ENCODE measurements around the gene MALRD1.

Gene MALRD1

GRCh38 chr10:19408924-19409323 lies 360.3 kb downstream of the MALRD1 start:
- no peak for DNase-seq

GRCh38 chr10:19411119-19411518 lies 362.5 kb downstream of the MALRD1 start:
- no peak for DNase-seq

- no peak for DNase-seq
Measured at GRCh38 chr10:19412531-19412930, 363.9 kb downstream of the MALRD1 start.

- DNase-seq: no peak
Measured at GRCh38 chr10:19416164-19416563, 367.6 kb downstream of the MALRD1 start.

GRCh38 chr10:19417740-19418139 lies 369.1 kb downstream of the MALRD1 start:
- no peak for DNase-seq

- no peak for DNase-seq
Measured at GRCh38 chr10:19421674-19422073, 373.1 kb downstream of the MALRD1 start.

GRCh38 chr10:19426034-19426433 lies 377.4 kb downstream of the MALRD1 start:
- no peak for DNase-seq

- no peak for DNase-seq
Measured at GRCh38 chr10:19431622-19432351, 383.2 kb downstream of the MALRD1 start.

GRCh38 chr10:19449860-19450259 lies 401.3 kb downstream of the MALRD1 start:
- no peak for DNase-seq

GRCh38 chr10:19451356-19451755 lies 402.8 kb downstream of the MALRD1 start:
- no peak for DNase-seq

- DNase-seq: no peak
Measured at GRCh38 chr10:19451937-19452336, 403.3 kb downstream of the MALRD1 start.

- DNase-seq: no peak
Measured at GRCh38 chr10:19453967-19454366, 405.4 kb downstream of the MALRD1 start.

GRCh38 chr10:19461588-19461987 lies 413.0 kb downstream of the MALRD1 start:
- DNase-seq: no peak

- no peak for DNase-seq
Measured at GRCh38 chr10:19466709-19467108, 418.1 kb downstream of the MALRD1 start.

- DNase-seq: no peak
Measured at GRCh38 chr10:19468413-19468812, 419.8 kb downstream of the MALRD1 start.

- no peak for DNase-seq
Measured at GRCh38 chr10:19469521-19469920, 420.9 kb downstream of the MALRD1 start.

- no peak for DNase-seq
Measured at GRCh38 chr10:19479854-19480253, 431.3 kb downstream of the MALRD1 start.

- no peak for DNase-seq
Measured at GRCh38 chr10:19480353-19480752, 431.8 kb downstream of the MALRD1 start.

GRCh38 chr10:19483421-19483820 lies 434.8 kb downstream of the MALRD1 start:
- DNase-seq: no peak

- DNase-seq: no peak
Measured at GRCh38 chr10:19488592-19489280, 440.1 kb downstream of the MALRD1 start.

GRCh38 chr10:19491166-19491565 lies 442.6 kb downstream of the MALRD1 start:
- DNase-seq: no peak

- no peak for DNase-seq
Measured at GRCh38 chr10:19493917-19494316, 445.3 kb downstream of the MALRD1 start.

GRCh38 chr10:19497026-19497425 lies 448.4 kb downstream of the MALRD1 start:
- no peak for DNase-seq
